Endothelial cell of umbilical vein (primary cell): ENCODE measurements around the gene NMT2. TPM values are rescaled to one million over a fixed set of nuclear protein-coding genes. Genes with fewer than 3 reads are reported as not detected.

Experiments used
- BruUV-seq: library from RNA; stranded (reverse); fragments of 400-500 nt; replicated peaks from 2 replicates; lab custom pipeline; 2021; lab: Mats Ljungman, UMichigan
- CTCF ChIA-PET: fragments of 300-600, 350-600 bp; sonication (Branson Sonifier 250); formaldehyde crosslinking; loops from one replicate; lab custom pipeline; 2021; ENCODE audit warnings: antibody characterized with exemption, inconsistent platforms; lab: Charles Lee
- POLR2A ChIA-PET: fragments of 300-600, 350-600 bp; sonication (Branson Sonifier 250); formaldehyde crosslinking; loops from one replicate; lab custom pipeline; 2021; ENCODE audit warnings: antibody characterized with exemption, inconsistent platforms; lab: Charles Lee
- DNase-seq: peaks from one replicate; pipeline ENCODE4 v3.0.0-alpha.2; 2011; ENCODE audit warnings: low read depth, low spot score
- FAIRE-seq: peaks from 2 replicates; lab custom pipeline; 2011; peaks lifted over from hg19 to GRCh38; lab: Jason Lieb, UNC
- H2AFZ ChIP-seq: 2 replicates; pipeline ENCODE4 v1.6.0; 2012; ENCODE audit warnings: low read depth, low read length, control low read depth, inconsistent platforms
- H3K27ac ChIP-seq: 2 replicates; pipeline ENCODE4 v1.5.1; 2011; ENCODE audit warnings: low read depth, mild to moderate bottlenecking, control low read depth, low read length, moderate library complexity; ENCODE audit not compliant: insufficient read depth
- H3K27me3 ChIP-seq, 2 experiments: 2 replicates each; pipeline versions ENCODE4 v1.6.0 to v1.6.1; 2011; ENCODE audit warnings: low read length in 2 of 2, mixed read lengths in 1 of 2; ENCODE audit not compliant: control insufficient read depth in 2 of 2, insufficient read depth in 2 of 2
- H3K36me3 ChIP-seq, 2 experiments: 2 replicates in 1 of 2; 3 replicates in 1 of 2; pipeline ENCODE4 v1.5.1; 2011; ENCODE audit warnings: low read length in 2 of 2, mild to moderate bottlenecking in 1 of 2, moderate library complexity in 1 of 2; ENCODE audit not compliant: control insufficient read depth in 2 of 2, insufficient read depth in 2 of 2; ENCODE audit errors: extremely low read depth in 1 of 2
- H3K4me1 ChIP-seq: 3 replicates; pipeline ENCODE4 v1.5.1; 2011; ENCODE audit warnings: mild to moderate bottlenecking, low read length; ENCODE audit not compliant: control insufficient read depth, insufficient read depth; ENCODE audit errors: extremely low read depth
- H3K4me2 ChIP-seq: 2 replicates; pipeline ENCODE4 v1.6.1; 2011; ENCODE audit warnings: low read length, control low read depth, mixed read lengths; ENCODE audit not compliant: insufficient read depth
- H3K4me3 ChIP-seq, 3 experiments: fragments of 200-600 bp in 1 of 3; sonication (generic), shearing (Covaris generic) in 1 of 3; replicated peaks in 1 of 3; 2 replicates each; pipeline ENCODE4 v1.5.1; 2011 to 2016; ENCODE audit warnings: control low read depth in 3 of 3, low read length in 3 of 3, mild to moderate bottlenecking in 2 of 3, inconsistent platforms in 1 of 3, low read depth in 1 of 3, moderate library complexity in 1 of 3; ENCODE audit not compliant: insufficient read depth in 1 of 3
- H3K79me2 ChIP-seq: 2 replicates; pipeline ENCODE4 v1.6.0; 2012; ENCODE audit warnings: low read length, inconsistent platforms; ENCODE audit not compliant: control insufficient read depth, insufficient read depth
- H3K9ac ChIP-seq: replicated peaks from 2 replicates; pipeline ENCODE3; 2011; ENCODE audit warnings: low read length, control low read depth; ENCODE audit not compliant: insufficient read depth; ENCODE audit errors: extremely low read depth
- H3K9me1 ChIP-seq: replicated peaks from 3 replicates; pipeline ENCODE4 v1.6.0; 2011; ENCODE audit warnings: mild to moderate bottlenecking, low read length; ENCODE audit not compliant: control insufficient read depth, insufficient read depth; ENCODE audit errors: extremely low read depth
- H3K9me3 ChIP-seq: replicated peaks from 2 replicates; pipeline ENCODE4 v1.5.1; 2012; ENCODE audit warnings: low read length, inconsistent platforms; ENCODE audit not compliant: control insufficient read depth, insufficient read depth
- H4K20me1 ChIP-seq: replicated peaks from 2 replicates; pipeline ENCODE3; 2011; ENCODE audit warnings: mild to moderate bottlenecking, low read length; ENCODE audit not compliant: control insufficient read depth, insufficient read depth; ENCODE audit errors: extremely low read depth
- CTCF ChIP-seq, 2 donors: IDR thresholded peaks; 1 replicate in 1 of 2; 2 replicates in 1 of 2; pipeline ENCODE4 v1.5.1; 2011; ENCODE audit warnings: low read length in 2 of 2, mild to moderate bottlenecking in 2 of 2, moderate library complexity in 2 of 2, control low read depth in 1 of 2, inconsistent platforms in 1 of 2, low read depth in 1 of 2; ENCODE audit not compliant: insufficient read depth in 1 of 2; ENCODE audit errors: extremely low read depth in 1 of 2
- EZH2 ChIP-seq: IDR thresholded peaks from 2 replicates; pipeline ENCODE4 v1.6.1; 2012; ENCODE audit warnings: borderline replicate concordance, low read depth, mild to moderate bottlenecking, moderate library complexity, low read length, inconsistent platforms; ENCODE audit not compliant: severe bottlenecking
- FOS ChIP-seq: IDR thresholded peaks from 2 replicates; pipeline ENCODE4 v1.6.1; 2011; ENCODE audit warnings: mild to moderate bottlenecking, low read length, moderate library complexity, borderline replicate concordance; ENCODE audit not compliant: insufficient read depth
- GATA2 ChIP-seq: IDR thresholded peaks from 2 replicates; pipeline ENCODE4 v1.7.0; 2011; ENCODE audit warnings: low read depth, mild to moderate bottlenecking, moderate library complexity, mixed read lengths, low read length; ENCODE audit not compliant: insufficient read length, insufficient read depth
- JUN ChIP-seq: IDR thresholded peaks from 2 replicates; pipeline ENCODE4 v1.6.1; 2011; ENCODE audit warnings: borderline replicate concordance, low read depth; ENCODE audit not compliant: insufficient read length, insufficient read depth
- MYC ChIP-seq: IDR thresholded peaks from one replicate; pipeline ENCODE4 v1.6.1; 2011; ENCODE audit warnings: mild to moderate bottlenecking, low read depth, low read length
- POLR2A ChIP-seq: IDR thresholded peaks from 2 replicates; pipeline ENCODE4 v1.6.1; 2012; ENCODE audit warnings: low read depth, mild to moderate bottlenecking, control low read depth, low read length
- dilution Hi-C: fragments of 300-500 bp; cut with MboI; formaldehyde crosslinking; loops from one replicate; pipeline ENCODE4 v1.15.0; 2019; ENCODE audit warnings: low sequenced_read_pairs; ENCODE audit not compliant: extremely low pct_ligation_motif_present
- intact Hi-C: fragments of 100-400 bp; cut with micrococcal nuclease; formaldehyde crosslinking; loops from one replicate; pipeline ENCODE4 v1.10.0; 2022
- polyA plus RNA-seq, 4 experiments: library from polyadenylated mRNA; depleted of rRNA in 3 of 4; stranded (reverse) in 3 of 4; unstranded in 1 of 4; fragments of >200 nt; gene quantifications; 2 replicates each; pipeline versions ENCODE4 v1.2.1 to v1.2.3, GENCODE V29; 2011 to 2012; ENCODE audit warnings: missing spikeins in 1 of 4
- total RNA-seq: library from RNA; stranded (reverse); gene quantifications from 2 replicates; pipeline ENCODE4 v1.2.3, GENCODE V29; 2021

The NMT2 gene
- total and polyA plus RNA-seq, 2 donors (not counting 3 experiments of a cell fraction or from before 2014, with no cell fraction given), result 39.0 to 109 TPM

- H3K27ac ChIP-seq, result no peak overlapping the region
- no peaks in the 10 kb centered on the region for H4K20me1 ChIP-seq
- no peak overlapping the region for H3K9ac ChIP-seq
- no peaks in the 10 kb centered on the region for H3K4me1 ChIP-seq
- H3K9me1 ChIP-seq, result no peaks in the 10 kb centered on the region
- no peaks in the 10 kb centered on the region for H3K9me3 ChIP-seq
- no peak for DNase-seq
- dilution Hi-C loops, result no loop called here
- TF ChIP-seq POLR2A, result no peak
- no peak for TF ChIP-seq GATA2
- TF ChIP-seq CTCF (IDR thresholded peaks at IDR 0.05; ENCODE audit: extremely low read depth in 1 of 2, insufficient read depth in 1 of 2, low read depth in 1 of 2, low read length in 2 of 2), result no peak
- TF ChIP-seq FOS, result no peak
- no peak for TF ChIP-seq JUN
- no peak for TF ChIP-seq MYC
- TF ChIP-seq EZH2, result no peak
- ChIA-PET CTCF (interaction anchor here (0.6 kb wide), 1 partner anchor 10 kb away, joined by 3 read pairs; no protein-coding TSS in a partner anchor), POLR2A (no interaction called here)
- peaks cover 2 to 3% of the 10 kb centered on the region in 2 experiments for H3K27me3 ChIP-seq
- BruUV-seq, result no TSS peak
- no peak for FAIRE-seq
- H3K79me2 ChIP-seq, result no peaks in the 10 kb centered on the region
- intact Hi-C loops, result no loop called here
- no peak overlapping the region for H3K4me3 ChIP-seq
- no peaks in the 10 kb centered on the region for H3K36me3 ChIP-seq
- H2AFZ ChIP-seq, result no peak overlapping the region
- no peak overlapping the region for H3K4me2 ChIP-seq
These were observed 15.4 kb upstream of the NMT2 start for GRCh38 chr10:15183689-15184481.
